ENCODE results near the gene ATXN7L1.

ATXN7L1 gene
- 21.7 to 27.2 reads per million in 2 donors for total RNA-seq

GRCh38 chr7:105876091-105876963, at the start of gene ATXN7L1:
Gene ATXN7L1, minus strand, starts transcription at chr7:105876599. Its CDS starts 41 bp downstream, at chr7:105876558.
- peak; percentile 92 for DNase-seq

GRCh38 chr7:105926131-105926530, 49.7 kb upstream of the ATXN7L1 start:
- DNase-seq = no peak

GRCh38 chr7:105924945-105925344, 48.5 kb upstream of the ATXN7L1 start:
- DNase-seq = no peak

GRCh38 chr7:105920766-105921165, 44.4 kb upstream of the ATXN7L1 start:
- no peak for DNase-seq

GRCh38 chr7:105917659-105918058, 41.3 kb upstream of the ATXN7L1 start:
- no peak for DNase-seq

- DNase-seq = no peak
Measured at GRCh38 chr7:105916603-105917002, 40.2 kb upstream of the ATXN7L1 start.

GRCh38 chr7:105913947-105914346, 37.5 kb upstream of the ATXN7L1 start:
- DNase-seq = no peak

- DNase-seq = no peak
Measured at GRCh38 chr7:105911961-105912575, 35.7 kb upstream of the ATXN7L1 start.

GRCh38 chr7:105910172-105910571, 33.8 kb upstream of the ATXN7L1 start:
- DNase-seq = no peak

GRCh38 chr7:105909742-105910141, 33.3 kb upstream of the ATXN7L1 start:
- DNase-seq = no peak

- no peak for DNase-seq
Measured at GRCh38 chr7:105907129-105907846, 30.9 kb upstream of the ATXN7L1 start.

- DNase-seq = no peak
Measured at GRCh38 chr7:105906695-105907094, 30.3 kb upstream of the ATXN7L1 start.

GRCh38 chr7:105905910-105906568, 29.6 kb upstream of the ATXN7L1 start:
- DNase-seq = no peak

- no peak for DNase-seq
Measured at GRCh38 chr7:105905209-105905909, 29.0 kb upstream of the ATXN7L1 start.

- DNase-seq = no peak
Measured at GRCh38 chr7:105904064-105904463, 27.7 kb upstream of the ATXN7L1 start.

- DNase-seq = no peak
Measured at GRCh38 chr7:105902325-105902911, 26.0 kb upstream of the ATXN7L1 start.

GRCh38 chr7:105897999-105898398, 21.6 kb upstream of the ATXN7L1 start:
- DNase-seq = no peak

- DNase-seq = no peak
Measured at GRCh38 chr7:105896407-105896911, 20.1 kb upstream of the ATXN7L1 start.

- DNase-seq = no peak
Measured at GRCh38 chr7:105894131-105894530, 17.7 kb upstream of the ATXN7L1 start.

- DNase-seq = no peak
Measured at GRCh38 chr7:105892387-105892786, 16.0 kb upstream of the ATXN7L1 start.

GRCh38 chr7:105890290-105890997, 14.0 kb upstream of the ATXN7L1 start:
- DNase-seq = no peak

Data from T-helper 9 cell (primary cell).